A673 (cell line): ENCODE data around the gene SNX13.

Experiments
- CTCF ChIP-seq: fragments of 300-800, 200-600 bp; sonication (generic); conservative IDR thresholded peaks from 2 replicates; pipeline ENCODE4 v1.5.1; 2017; ENCODE audit warnings: low read depth, mild to moderate bottlenecking, antibody characterized with exemption, low read length, moderate library complexity, mixed read lengths
- EZH2 ChIP-seq: fragments of 200-600 bp; sonication (generic); IDR thresholded peaks from 2 replicates; pipeline ENCODE4 v1.6.1; 2017; ENCODE audit warnings: borderline replicate concordance, low read depth, mild to moderate bottlenecking, mixed read lengths, antibody characterized with exemption, low read length; ENCODE audit not compliant: poor library complexity, severe bottlenecking

GRCh38 chr7:17830206-17830605, 110.1 kb downstream of the SNX13 start:
- TF ChIP-seq CTCF: no peak
- no peak for TF ChIP-seq EZH2
